ENCODE data around the gene GPR17.

Gene GPR17

DNA sequence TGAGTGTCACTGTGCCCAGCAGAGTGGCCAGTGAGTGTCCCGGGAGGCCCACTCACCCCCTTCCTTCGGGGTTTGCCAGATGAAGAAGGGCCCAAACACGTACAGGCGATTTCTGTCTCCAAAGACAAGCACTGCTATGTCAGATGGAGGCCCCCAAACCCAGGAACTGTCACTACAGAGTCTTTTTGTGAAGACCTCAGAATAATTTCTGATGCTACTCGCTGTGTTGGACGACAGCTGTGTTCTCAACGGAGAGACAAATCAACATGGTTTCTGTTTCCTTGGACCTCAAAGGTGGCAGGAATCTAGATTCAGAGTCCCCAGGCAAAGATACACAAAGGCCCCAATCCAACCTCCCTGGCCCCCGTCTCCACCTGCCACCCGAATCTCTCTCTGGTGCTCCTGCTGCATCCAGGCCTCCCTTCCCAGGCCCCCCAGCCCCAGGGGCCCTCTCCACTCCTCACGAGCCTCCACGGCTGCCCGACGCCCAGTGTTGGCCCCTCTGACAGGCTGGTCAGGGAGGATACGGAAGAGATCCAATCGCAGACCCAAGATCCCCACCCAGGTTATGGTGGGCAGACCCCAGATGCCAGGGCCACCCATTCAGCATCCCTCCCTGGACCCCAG is 2.4 kb upstream of the GPR17 start:
- DNase-seq: no peak

DNA sequence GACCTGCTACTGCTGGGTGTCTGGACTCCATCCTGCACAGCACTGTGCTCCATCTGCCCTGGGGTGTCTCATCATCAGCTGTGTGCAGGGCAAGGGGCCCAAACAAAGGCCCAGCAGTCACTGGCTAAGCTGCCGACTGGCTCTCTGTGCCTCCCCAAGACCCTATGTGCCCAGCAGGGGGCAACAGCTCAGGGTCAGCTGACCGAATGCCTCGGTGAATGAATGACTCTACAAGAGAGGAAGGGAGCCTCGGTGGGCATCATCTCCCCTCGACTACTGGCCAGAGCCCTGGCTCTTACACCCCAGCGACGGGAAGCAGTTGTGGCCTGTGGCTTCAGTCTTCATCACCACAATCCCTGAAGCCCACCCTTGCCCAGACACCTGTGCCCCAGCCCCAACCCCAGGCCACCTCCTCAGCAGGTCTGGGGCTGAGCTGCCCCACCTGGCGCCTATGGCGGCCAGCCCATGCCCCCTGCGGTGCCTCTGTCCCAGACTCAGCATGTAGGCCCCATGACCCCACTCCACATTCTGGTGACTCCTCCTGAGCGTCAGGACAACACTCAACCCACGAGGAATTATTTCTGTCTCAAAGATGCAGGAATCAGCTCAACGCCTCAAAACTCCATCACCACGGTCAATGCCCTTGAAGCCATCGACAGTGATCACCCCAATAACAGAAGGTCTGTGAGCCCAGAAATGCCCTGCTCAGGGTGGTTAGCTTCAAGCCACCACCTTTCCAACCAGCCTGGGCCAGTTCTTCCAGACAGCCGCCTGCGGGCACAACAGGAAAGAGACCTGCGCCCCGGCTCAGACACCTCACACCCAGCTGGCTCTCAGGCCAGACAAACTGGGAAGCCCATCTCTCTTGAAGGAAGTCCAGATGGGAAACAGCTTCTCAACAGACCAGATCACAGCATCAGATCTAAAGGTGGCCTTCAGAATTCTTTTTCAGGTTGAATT is 1.6 kb upstream of the GPR17 start:
- DNase-seq: no peak

DNA sequence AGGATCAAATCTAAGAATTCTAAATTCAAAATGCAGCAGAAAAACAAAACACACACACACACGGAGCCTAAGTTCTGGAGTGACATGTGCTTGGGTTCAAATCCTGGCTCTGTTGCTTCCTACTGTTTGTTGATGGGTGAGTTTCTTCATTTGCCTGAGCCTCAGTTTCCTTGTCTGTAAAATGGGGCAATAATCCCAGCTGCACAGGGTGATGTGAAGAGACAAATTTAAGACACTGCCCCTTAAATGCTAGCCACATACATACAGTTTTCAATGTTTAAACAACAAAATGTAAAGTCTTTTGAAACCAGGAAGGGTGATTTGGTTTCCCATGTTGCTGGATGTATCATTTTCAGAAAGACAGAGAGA is 943 bp upstream of the GPR17 start:
- no peak for DNase-seq

DNA sequence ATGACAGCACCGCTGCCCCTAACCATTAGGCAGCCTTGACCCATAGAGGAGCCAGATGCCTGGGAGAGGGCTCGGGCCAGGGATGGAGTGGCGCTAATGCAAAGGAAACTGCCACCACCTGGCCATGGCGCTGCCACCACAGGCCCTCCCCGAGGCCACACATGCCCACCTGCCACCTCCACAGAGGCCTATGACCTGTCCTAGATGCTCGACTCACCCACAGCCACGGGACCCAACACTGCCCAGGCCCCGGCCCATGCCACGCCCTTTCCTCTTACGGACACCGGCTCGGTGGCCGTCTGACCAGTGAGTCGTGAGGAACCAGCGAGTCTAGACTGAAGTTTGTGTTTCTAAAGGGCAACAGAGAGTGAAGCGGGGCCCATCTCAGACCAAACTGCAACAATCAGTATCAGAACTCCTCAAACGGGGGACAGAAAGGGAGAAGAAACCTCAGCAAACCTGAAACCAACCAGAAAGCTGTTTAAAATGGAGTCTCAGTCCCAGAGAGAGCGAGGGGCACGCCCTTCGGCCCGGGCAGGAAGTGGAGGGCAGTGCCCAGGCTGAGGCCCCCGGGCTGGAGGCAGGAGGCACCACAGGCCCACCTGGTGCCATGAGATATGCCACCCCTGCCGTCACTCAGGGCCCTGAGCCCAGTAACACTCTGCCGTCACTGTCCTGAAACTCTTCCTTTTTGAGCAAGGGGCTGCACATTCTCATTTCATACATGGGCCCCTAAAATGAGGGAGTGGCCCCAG is 711 bp downstream of the GPR17 start:
- no peak for DNase-seq

DNA sequence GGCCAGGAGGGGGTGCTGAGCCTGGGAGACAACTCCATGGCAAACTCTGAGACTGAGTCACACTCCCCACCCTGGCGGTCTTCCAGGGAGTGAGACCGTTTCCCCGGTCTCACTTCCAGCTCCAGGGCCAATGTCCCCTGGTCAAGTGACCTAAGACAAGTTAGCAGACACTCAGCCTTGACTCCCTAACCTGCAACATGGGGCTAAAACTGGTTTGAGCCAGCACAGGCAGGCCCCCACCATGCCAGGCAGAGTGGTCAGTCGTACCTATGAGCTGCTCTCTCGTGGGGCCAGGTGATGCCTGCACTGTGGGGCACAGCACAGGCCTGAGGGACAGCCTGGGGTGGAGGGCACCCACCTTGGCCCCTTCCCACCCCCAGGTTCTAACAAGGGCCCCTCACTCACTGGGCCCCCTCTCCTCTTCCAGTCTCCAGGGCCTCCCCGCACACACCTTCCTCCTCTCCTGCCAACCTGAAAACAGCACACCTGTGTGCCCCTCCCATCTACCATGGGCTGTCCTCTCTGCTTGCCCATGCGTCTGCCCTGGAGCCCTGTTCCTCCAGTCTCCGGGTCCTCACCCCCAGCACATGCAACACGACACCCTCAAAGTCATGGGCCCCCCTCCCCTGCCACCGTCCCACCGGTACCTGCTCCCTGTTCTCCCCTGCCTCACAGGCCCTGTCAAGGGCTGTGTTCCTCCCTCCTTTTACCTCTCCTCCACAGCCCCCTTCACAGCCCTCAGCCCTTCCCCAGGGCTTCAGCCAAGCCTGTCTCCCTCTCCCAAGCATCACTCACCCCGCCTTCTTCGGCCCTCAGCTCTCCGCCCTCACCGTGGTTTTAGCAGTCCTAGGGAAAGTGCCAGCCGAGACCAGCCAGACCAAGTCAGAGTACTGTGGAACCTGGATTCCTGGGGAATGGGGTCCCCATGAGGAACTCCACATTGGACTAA is 1.6 kb downstream of the GPR17 start:
- no peak for DNase-seq

DNA sequence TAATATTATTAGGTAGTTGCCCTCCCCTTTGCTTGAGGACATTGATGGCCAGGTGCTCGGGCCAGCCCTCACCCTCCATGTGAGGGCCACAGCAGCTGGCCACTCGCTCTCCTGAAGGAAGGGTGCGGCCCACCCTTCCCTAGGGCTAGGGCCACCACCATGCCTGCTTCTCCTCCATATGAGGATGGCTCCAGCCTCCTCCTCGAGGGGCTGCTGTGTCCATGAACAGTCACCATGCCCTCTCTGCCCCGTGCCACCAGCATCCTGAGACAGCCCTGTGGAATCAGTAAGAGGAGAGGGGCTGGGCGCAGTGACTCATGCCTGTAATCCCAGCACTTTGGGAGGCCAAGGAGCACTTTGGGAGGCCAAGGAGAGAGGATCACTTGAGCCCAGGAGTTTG is 2.4 kb downstream of the GPR17 start:
- no peak for DNase-seq

DNA sequence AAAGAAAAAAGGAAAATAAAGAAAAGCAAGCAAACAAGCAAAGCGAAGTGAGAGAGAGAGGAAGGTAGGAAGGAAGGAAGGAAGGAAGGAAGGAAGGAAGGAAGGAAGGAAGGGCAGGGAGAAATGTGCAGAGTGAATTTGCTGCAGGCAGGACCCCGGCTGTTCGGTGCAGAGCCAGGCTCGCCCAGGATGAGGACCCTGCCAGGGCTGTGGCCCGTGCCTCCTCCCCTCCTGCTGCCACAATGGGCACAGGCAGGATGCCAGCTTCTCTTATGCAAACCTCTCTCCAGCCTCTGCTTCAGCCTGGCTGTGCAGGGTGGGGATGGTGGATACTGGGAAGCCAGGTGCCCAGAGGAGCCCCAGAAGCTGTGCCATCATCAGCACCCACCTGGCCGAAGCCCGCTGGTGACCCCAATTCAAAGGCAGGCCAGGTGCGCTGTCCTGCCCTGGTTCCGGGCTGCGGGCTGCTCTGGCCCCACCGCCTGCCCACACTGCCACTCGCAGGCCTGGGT is 3.2 kb downstream of the GPR17 start:
- DNase-seq: no peak

DNA sequence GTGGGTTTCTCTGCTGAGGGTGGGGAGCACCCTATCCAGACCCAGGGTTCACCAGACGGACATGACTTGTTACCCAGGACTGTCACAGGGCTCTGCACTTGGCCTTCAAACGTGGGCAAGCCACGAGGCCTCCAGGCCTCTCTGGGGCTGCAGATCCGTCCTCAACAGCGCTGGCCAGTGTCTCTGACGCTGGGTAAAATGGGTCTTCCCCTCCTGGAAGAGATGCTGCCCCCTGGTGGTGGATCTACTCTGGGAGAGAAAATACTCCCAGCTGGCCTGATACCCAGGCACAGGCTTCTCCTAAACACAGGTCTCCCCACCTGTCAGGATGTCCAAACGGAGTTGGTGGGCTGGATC is 3.7 kb downstream of the GPR17 start:
- peak; percentile 96 to 97 for DNase-seq

DNA sequence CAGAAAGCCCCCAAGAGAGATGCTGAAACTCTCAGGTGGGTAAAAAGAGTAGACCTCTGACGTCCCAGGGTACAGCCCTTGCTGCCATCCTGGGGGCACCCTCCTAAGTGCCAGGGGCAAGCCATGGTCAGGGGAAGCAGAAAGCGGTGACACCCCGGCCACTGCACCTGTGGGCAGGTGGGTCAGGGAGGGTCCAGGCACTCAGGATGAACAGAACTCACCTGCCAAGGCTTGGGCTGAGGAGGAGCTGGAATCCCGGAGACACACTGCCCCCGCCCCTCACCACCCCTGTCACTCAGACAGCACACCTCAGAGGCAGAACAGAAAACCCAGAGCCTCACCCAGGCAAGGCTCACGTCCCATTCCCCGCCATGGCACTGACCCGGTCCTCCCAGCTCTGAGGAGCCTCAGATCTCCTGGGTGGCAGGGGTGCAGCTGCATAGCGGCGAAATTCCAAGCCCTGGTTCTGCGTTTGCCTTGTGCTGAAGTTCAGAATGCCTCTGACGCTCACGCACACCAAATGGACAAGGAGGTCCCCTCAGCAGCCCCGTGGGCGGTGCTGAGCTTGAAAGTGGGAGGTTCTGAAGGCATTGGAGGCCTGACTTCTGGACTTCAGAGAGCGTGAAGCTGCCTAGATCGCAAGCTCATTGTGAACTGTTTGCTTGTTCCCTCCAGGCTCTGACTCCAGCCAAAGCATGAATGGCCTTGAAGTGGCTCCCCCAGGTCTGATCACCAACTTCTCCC is 4.3 kb downstream of the GPR17 start:
- DNase-seq: no peak

DNA sequence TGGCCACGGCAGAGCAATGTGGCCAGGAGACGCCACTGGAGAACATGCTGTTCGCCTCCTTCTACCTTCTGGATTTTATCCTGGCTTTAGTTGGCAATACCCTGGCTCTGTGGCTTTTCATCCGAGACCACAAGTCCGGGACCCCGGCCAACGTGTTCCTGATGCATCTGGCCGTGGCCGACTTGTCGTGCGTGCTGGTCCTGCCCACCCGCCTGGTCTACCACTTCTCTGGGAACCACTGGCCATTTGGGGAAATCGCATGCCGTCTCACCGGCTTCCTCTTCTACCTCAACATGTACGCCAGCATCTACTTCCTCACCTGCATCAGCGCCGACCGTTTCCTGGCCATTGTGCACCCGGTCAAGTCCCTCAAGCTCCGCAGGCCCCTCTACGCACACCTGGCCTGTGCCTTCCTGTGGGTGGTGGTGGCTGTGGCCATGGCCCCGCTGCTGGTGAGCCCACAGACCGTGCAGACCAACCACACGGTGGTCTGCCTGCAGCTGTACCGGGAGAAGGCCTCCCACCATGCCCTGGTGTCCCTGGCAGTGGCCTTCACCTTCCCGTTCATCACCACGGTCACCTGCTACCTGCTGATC is 4.9 kb downstream of the GPR17 start:
- DNase-seq: no peak

DNA sequence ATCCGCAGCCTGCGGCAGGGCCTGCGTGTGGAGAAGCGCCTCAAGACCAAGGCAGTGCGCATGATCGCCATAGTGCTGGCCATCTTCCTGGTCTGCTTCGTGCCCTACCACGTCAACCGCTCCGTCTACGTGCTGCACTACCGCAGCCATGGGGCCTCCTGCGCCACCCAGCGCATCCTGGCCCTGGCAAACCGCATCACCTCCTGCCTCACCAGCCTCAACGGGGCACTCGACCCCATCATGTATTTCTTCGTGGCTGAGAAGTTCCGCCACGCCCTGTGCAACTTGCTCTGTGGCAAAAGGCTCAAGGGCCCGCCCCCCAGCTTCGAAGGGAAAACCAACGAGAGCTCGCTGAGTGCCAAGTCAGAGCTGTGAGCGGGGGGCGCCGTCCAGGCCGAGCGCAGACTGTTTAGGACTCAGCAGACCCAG is 5.4 kb downstream of the GPR17 start:
- no peak for DNase-seq

DNA sequence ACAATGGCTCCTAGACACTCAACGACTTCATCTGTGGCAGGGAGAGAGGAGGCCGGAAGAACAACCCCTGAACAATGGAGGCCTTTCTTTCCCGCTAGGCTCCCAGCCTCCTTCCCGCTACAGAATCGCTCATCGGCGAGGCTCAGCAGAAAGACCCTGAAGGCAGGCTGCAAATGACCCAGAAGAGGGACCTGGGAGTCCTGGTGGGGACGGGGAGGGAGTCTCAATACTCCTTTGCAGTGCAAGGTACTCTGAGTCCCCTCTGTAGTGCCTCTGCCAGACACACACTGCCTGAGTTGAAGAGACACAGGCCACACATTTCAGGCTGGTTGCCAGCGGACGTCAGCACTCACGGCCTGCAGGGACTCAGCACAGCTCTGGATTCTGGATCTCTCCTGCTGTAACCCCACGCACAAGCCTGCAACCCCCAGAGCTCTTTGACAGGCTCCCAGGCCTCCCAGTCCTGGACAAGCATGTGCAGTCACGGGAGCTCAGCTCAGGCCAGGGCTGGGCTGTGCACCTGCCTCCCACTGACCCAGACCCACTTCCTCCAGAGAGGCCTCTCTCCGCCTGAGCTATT is 6.1 kb downstream of the GPR17 start:
- DNase-seq: no peak

DNA sequence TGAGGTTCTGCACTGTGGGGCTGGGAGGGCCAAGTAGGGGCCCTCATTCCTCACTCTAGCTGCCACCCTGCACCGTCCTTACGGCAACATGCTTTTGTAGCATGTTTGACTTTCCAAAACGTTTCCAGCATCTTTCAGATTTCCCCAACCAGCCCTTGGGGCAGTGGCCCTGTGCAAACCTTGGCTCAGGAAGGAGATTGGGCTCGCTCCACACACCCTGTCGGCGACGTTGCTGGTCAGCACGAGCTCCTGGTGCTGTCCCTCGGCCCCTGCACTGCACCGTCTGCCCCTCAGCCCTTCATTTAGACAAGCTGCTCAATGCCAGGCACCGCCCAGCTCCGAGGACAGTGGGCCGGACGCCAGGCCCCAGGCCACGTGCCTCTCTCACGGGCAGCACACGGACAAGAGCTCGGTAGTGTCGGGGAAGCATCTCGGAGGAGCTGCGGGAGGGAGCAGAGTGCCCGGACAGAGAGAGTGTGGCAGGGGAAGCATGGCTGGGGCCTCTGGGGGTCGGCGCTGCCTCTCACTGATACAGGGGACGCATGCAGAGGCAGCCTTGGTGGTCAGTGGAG is 6.9 kb downstream of the GPR17 start:
- DNase-seq: no peak

DNA sequence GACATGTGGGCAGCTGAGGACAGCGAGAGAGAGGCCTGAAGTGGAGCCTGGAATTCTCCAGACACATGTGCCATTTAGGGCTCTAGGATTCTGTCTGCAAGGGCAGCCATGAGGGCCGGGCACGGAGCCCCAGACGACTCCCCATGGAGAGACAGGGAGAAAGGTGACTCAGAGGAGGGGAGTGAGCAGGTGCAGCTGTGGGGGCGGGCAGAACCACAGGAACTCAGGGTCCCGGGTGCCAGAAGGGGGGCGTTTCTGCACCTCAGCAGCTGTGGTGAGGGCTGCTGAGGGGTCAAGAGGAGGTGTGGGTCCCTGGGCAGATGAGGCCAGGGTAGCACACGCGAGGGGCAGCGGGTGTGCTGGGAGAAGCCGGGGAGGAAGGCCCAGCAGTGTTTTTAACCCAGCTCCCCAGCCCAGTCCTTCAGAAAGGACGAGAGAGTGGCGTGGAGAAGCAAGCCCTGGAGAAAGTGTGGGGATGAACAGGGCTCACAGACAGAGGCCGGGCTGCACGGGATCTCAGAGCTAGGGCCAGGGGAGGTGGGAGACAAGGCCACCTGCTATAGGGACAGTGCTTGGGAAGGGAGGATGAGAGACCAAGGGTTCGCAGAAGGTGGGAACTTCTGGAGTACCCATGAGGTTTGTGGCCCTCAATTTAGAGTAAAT is 7.6 kb downstream of the GPR17 start:
- no peak for DNase-seq

DNA sequence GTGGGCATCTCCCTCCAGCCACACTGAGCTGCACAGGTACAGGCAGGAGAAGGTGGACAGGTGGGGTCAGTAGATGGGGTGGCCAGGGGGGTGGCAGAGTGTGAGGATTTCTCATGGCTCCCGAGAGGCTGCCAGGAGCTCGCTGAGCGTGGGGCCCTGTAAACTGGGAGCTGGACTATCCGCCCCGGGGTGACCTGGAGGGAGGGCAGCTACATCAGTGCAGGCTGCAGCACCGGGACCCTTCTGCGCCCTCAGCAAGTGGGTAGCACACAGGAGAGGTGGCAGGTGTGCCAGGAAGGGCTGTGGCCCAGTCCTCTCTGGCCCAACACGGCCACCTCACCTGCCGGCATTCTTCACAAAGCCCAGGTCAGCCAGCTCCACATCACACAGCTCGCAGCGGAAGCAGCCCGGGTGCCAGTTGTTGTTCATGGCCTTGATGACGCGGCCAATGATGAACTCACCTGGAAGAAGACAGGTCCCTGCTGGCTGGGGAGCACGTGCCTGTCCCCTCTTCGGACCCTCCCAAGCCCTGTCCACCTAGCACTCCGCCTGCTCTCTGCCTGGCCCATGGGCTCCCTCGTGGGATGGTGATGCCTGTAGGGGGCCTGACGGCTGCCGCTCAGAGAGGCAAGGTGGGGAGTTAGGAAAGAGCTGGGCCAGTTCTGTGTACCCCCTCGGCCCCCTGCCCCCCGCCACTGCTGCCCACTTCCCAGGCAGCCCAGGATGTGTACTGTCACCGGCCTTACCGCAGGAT is 8.3 kb downstream of the GPR17 start:
- DNase-seq: no peak

DNA sequence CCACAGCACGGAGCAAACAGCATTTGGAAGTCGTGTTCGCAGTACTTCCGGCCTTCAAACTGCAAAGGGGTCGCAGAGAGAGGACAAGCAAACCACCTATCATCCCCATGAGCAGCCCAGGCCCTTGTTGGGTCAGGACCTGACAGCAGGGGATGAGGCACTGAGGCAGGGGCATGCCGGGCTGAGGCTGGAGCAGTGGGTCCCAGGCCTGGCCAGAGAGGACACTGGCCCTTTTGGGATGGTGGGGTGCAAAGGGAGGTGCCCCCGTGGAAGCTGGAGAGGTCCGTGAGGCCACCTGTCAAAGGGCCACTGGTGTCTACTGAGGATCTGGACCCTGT is 8.9 kb downstream of the GPR17 start:
- no peak for DNase-seq

DNA sequence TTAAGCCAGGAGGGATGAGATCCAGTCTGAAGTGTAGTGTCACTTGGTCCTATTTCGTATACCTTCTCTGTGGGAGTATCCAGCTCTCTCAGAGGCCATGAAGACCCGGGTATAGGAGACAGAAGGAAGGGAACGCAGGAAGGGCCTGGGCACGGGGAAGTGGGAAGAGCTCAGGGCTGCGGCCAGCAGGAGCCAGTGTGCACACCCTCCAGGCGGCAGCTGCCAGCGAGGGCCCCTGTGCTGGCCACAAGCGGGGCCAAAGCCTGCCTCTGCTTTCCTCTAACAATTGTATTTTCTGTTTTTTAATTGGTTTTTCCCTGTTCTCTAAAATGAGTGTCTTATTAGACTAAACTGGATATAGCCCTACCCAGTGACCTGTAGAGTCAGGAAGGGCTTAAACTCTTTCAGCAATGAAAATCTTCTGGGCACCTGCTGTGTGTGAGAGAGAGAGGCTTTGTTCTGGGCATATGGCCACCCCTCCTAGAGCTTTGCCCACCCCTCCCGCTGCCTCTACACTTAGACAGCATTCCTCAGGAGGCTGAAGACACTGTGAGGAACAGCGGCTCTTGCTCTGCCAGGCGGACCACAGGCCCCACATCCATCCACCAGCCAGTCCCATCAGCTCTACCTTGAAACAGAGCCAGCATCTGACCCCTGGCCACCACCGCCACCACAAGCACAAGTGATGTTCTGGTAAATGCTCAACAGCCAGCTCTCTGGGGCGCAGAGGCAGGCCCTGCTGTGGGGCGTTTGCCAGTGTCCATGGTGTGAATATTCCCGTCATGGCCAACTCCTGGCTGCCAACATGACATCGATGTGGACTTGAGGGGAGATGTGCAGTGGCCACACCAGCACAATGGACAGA is 9.5 kb downstream of the GPR17 start:
- no peak for DNase-seq

DNA sequence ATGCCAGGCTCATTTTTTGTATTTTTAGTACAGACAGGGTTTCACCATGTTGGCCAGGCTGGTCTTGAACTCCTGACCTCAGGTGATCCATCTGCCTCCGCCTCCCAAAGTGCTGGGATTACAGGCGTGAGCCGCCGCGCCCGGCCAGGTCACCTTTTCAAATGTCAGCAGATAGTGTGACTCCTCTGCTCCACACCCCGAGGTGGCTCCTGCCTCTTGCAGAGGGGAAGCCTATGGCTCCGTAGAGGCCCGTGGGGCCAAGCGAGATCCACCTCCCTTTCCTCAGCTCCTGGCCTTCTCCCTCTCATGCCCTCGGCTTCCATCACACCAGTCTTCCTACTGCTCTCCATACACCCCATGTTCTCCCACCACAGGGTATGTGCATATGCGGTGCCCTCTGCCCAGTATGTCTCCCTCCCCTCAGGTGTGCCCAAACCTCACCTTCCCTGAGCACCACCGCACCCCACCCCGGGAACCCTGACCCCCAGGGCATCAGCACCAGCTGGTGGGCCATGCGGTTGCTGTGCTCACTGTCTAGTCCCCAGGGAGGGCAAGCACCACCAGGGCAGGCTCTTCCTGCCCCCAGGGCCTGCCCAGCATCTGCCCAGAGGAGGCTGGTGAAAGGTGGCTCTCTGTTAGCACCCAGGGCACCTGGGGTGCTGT is 10.7 kb downstream of the GPR17 start:
- no peak for DNase-seq
